ENCODE results near the gene IPCEF1. TPM values are rescaled to one million over a fixed set of nuclear protein-coding genes. Genes with fewer than 3 reads are reported as not detected.

Gene IPCEF1
- total RNA-seq, 1 experiment from 2014 or later = 0.28 TPM

GRCh38 chr6:154345811-154346210, 10.8 kb downstream of the IPCEF1 start:
- in situ Hi-C loops (cut with HindIII; ENCODE audit: low pct_unique_long_range_greater_than_20kb, low sequenced_read_pairs) = no loop called here
- ChIA-PET CTCF (interaction anchor here (0.7 kb wide), 1 partner anchor 206 kb away, joined by 3 read pairs; no protein-coding TSS in a partner anchor), POLR2A (no interaction called here)
- no peak overlapping the region for H3K27ac ChIP-seq (ENCODE audit: low read length)
- no peaks in the 10 kb centered on the region; the same call in 1 of the 2 replicates for H3K9me3 ChIP-seq (ENCODE audit: control insufficient read depth, insufficient read depth, low read depth, low read length)
- no TSS peak for BruUV-seq (replicated peaks)
- TF ChIP-seq SIN3A (IDR thresholded peaks at IDR 0.05; ENCODE audit: borderline replicate concordance, insufficient read depth, low read depth, low read length) (no peak), CTCF (IDR thresholded peaks at IDR 0.05) (no peak), REST (IDR thresholded peaks at IDR 0.05; ENCODE audit: insufficient read depth in 1 of 2, low read depth in 2 of 2, low read length in 1 of 2) (no peak), TCF7L2 (IDR thresholded peaks at IDR 0.05; ENCODE audit: low read depth, low read length) (no peak), POLR2AphosphoS5 (IDR thresholded peaks at IDR 0.05; ENCODE audit: low read depth, low read length) (no peak)
- ATAC-seq (no peak), DNase-seq (ENCODE audit: low read depth, low spot score) (no peak)
- intact Hi-C loops (cut with micrococcal nuclease; ENCODE audit: unreplicated experiment) = no loop called here
- no peaks in the 10 kb centered on the region for H3K27me3 ChIP-seq (ENCODE audit: control insufficient read depth, insufficient read depth, low read length)
- no peaks in the 10 kb centered on the region for H3K36me3 ChIP-seq (ENCODE audit: control insufficient read depth, insufficient read depth, low read length)
- H3K4me1 ChIP-seq (ENCODE audit: control insufficient read depth, insufficient read depth, low read length) = no peaks in the 10 kb centered on the region
- no peak overlapping the region for H3K4me3 ChIP-seq (ENCODE audit: low read depth in 2 of 2, low read length in 2 of 2)

GRCh38 chr6:154343473-154344308, 12.9 kb downstream of the IPCEF1 start:
- Histone ChIP-seq H3K27me3 (ENCODE audit: control insufficient read depth, insufficient read depth, low read length) (no peaks in the 10 kb centered on the region), H3K36me3 (ENCODE audit: control insufficient read depth, insufficient read depth, low read length) (no peaks in the 10 kb centered on the region), H3K4me3 (ENCODE audit: low read depth in 2 of 2, low read length in 2 of 2) (no peak overlapping the region), H3K27ac (ENCODE audit: low read length) (no peak overlapping the region), H3K9me3 (ENCODE audit: control insufficient read depth, insufficient read depth, low read depth, low read length) (no peaks in the 10 kb centered on the region; the same call in 1 of the 2 replicates), H3K4me1 (ENCODE audit: control insufficient read depth, insufficient read depth, low read length) (no peaks in the 10 kb centered on the region)
- TF ChIP-seq POLR2AphosphoS5 (IDR thresholded peaks at IDR 0.05; ENCODE audit: low read depth, low read length) (no peak), CTCF (IDR thresholded peaks at IDR 0.05) (peak; percentile 37)
- ChIA-PET CTCF (no interaction called here), POLR2A (no interaction called here)
- DNase-seq (ENCODE audit: low read depth, low spot score) (no peak), ATAC-seq (peak; percentile 62; the same call in 1 of the 2 replicates)
- no TSS peak for BruUV-seq (replicated peaks)
- in situ Hi-C loops (cut with HindIII; ENCODE audit: low pct_unique_long_range_greater_than_20kb, low sequenced_read_pairs) = no loop called here
- intact Hi-C loops (cut with micrococcal nuclease; ENCODE audit: unreplicated experiment) = no loop called here
